Frontal cortex (tissue), 4 donors: ENCODE results near the gene PLCB3. TPM values are rescaled to one million over a fixed set of nuclear protein-coding genes. Genes with fewer than 3 reads are reported as not detected.

Experiments used
- DNase-seq, 2 donors: peaks; one replicate each; pipeline ENCODE4 v3.0.0; 2012; ENCODE audit warnings: low spot score in 2 of 2
- FAIRE-seq: peaks from 2 replicates; lab custom pipeline; 2012; peaks lifted over from hg19 to GRCh38; lab: Jason Lieb, UNC
- total RNA-seq: library from RNA; depleted of rRNA; stranded (reverse); fragments of >200 nt; gene quantifications from one replicate; pipeline ENCODE4 v1.2.3, GENCODE V29; 2014
- donor health status: control.
- donor health status: control.
- donor health status: control.

Gene PLCB3
- total RNA-seq, 1 donor from 2014 or later, result 4.9 TPM

GRCh38 chr11:64262271-64263002 is 11.1 kb downstream of the PLCB3 start:
- FAIRE-seq, result no peak

DNA sequence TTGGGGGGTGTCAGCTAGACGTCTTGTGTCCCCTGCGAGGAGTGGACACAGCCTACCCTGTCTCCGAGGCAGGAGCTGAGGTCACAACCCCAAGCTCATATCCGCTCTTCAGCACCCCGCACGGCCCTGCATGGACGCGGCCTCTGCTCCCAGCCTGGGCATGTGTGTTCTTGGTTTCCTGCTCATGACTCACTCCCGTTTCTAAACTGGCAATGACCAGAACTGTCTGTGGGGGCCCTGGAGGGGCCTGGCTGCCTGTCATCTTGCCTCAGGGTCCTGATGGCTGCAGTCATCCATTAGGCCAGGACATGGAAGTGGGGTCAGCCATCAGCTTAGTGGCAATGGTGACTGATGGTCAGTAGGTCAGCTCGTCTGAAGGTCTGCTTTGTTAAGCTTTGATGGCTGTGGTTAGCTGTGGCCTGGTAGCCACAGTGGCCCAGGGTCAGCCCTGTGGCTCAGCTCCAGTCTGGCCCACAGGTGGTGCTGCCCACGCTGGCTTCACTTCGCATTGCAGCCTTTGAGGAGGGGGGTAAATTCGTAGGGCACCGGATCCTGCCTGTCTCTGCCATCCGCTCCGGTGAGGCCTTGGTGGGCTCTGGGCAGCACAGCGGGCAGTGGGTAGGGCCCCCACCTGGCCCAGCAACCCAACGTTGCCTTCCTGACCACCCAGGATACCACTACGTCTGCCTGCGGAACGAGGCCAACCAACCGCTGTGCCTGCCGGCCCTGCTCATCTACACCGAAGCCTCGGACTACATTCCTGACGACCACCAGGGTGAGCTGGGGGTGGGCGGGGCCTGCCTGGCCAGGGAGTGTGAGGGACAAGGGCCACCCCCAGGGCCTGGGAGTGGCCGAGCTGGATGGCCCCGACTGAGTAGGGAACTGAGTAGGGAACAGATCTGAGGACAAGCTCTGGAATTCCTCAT is 12.0 kb downstream of the PLCB3 start:
- FAIRE-seq (no peak), DNase-seq (no peak)

More at GRCh38 chr11:64262271-64263002, 11.1 kb downstream of the PLCB3 start:
- DNase-seq, result no peak

- FAIRE-seq (no peak), DNase-seq (no peak)
Observed at GRCh38 chr11:64263947-64264317, 12.6 kb downstream of the PLCB3 start.

DNA sequence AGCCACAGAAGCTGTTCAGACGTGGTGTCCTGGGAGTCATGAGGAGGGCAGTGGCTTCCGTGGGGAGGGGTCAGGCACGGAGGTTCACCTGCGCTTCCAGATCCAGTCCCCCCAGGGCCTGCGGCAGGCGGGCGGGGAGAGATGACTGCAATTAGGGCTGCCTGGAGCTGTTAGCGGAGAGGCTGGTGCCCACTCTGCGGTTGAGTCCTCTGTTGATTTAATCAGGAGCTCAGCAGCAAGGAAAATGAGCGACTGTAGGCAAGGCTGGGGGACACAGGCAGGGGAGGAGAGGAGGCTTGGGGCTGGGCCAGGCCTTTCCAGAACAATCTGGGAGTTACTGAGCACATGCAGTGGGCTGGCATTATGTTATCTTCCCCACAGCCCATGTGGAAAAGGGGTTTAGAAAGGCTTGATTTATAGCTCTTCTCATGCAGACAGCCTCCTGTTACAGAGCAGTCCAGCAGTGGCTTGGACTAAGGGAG is 13.1 kb downstream of the PLCB3 start:
- FAIRE-seq (no peak), DNase-seq (no peak)

GRCh38 chr11:64265176-64266160 is 14.1 kb downstream of the PLCB3 start:
- FAIRE-seq (no peak), DNase-seq (no peak)

- FAIRE-seq (no peak), DNase-seq (no peak)
Observed at GRCh38 chr11:64266339-64266738, 15.0 kb downstream of the PLCB3 start.

DNA sequence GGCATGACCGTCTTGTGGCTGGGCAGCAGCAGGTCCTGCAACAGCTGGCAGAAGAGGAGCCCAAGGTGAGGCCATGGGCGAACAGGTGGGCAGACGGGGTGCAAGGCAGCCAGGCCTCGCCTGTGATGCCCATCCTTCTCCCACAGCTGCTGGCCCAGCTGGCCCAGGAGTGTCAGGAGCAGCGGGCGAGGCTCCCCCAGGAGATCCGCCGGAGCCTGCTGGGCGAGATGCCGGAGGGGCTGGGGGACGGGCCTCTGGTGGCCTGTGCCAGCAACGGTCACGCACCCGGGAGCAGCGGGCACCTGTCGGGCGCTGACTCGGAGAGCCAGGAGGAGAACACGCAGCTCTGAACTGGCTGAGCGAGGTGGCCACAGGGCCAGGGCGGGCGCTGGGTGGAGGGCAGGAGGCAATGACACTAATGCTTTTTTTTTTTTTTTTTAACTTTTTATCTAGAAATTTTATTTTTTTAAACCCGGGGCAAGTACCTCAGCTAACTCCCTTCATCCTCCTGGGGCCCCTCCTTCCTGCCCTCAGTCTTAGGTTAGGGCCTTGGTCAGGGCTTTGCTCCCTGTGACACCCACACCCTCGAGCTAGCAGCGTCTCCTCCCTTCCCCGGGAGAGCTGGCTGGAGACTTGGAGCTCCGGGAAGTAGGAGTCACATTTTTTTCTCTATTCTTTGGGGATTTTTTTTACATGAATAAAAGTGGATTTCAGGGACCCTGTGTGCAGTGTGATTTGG is 16.0 kb downstream of the PLCB3 start:
- FAIRE-seq, result no peak
- DNase-seq, result no peak

DNA sequence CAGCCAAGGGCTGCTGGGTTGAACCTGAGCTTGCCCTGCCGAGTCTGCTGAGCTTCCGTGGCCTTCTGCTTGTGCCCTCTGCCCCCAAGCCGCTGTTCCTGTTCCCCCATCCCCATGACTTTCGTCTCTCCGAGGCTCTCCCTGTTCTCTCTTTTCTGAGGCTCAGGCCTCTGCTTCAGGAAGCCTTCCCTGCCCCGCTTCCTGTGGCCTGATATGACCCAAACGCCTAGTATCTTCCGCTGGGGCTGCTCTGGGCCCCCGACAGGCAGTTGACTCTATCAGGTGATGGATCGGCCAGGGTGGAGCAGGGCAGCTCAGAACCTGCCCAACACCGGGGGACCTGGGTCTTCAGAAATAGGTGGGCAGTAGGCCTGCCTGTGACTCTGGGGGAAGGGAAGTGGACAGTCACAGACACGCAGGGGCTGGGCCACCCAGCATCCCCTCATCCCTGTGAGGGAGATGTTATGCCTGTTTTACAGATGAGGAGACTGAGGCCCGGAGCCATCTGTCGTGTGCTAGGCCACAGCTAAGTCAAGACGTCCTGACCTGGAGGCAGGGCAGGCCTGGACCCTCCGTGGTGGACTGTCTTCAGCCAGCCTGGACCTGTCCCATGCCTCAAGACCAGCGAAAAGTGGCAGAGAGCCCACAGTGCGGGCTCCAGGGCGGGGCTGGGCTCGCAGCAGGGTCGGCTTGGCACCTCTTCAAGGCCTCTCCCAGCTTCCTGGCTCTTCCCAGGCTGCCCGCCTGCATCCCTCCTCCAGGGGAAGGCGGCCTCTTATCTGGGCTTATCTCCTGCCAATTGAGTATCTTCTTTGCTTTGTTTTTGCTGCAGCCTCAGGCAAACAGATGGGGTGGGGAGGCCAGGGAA is 16.9 kb downstream of the PLCB3 start:
- no peak for DNase-seq

GRCh38 chr11:64268893-64269539 is 17.7 kb downstream of the PLCB3 start:
- FAIRE-seq (no peak), DNase-seq (no peak)

More for the DNA sequence above, 16.9 kb downstream of the PLCB3 start:
- FAIRE-seq, result no peak

DNA sequence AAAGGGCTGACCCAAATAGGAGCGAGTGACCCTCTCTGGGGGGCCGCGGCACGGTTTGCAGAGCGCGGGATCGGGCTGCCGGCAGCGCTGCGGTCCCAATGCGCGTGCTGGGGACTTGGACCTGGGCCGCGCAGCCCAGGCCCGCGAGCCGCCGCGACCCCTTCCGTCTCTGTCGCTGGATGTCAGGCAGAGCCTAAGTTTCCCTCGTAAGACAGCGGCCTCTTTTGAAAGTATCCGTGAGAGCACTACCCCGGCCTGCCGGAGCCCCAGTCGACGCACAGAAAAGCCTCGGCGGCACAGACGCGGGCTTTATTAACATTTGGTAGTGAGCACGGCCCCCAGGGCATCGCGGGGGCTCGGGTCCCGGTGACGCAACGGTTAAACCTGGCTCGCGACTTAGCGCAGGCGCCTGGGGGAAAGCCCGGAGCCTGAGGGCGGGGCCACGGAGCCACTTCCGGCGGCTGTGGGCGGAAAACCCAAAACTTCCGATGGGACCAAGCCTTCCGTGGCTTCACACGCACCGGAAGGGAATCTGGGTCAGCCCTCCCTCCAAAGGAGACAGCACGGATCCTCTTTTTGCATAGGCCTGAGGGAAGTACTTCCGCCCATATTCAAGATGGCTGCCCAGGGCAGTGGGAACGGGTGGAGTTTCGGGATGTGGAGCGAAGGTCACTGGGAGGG is 18.4 kb downstream of the PLCB3 start:
- FAIRE-seq (peak; percentile 55), DNase-seq (peak; percentile 91 to 94)

DNA sequence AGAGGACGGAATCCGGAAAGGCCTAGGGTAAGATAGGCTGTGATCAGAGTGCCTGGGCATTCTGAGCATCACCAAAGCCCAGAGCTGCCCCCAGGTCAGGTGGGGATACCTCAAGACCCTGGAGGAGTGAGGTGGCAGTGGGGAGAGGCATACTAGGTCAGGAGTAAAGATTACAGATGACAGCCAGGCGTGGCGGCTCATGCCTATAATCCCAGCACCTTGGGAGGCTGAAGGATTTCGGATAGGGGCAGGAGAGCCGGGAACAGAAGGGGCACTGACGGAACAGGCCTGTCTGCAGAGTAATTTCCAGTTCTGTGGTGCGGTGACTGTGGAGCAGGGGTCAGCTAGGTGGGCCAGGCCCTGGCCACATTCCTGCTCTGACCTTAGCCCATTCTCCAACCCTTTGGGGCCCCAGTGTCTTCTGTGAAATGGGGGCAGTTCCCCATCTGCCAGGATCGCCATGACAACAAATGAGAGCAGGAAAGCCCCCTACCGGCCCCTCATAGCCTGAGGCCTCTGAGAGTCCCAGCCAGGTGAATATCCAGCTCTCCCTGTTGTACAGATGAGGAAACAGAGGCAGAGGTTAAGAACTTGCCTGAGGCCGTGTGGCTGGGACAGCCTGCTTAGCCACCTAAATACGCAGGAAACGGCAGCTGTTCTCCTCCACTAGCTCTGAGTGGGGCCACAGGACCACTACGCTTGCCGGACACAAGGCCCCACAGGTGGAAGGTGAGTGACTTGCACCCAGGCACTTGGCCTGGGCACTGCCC is 23.9 kb downstream of the PLCB3 start:
- DNase-seq (no peak), FAIRE-seq (no peak)

DNA sequence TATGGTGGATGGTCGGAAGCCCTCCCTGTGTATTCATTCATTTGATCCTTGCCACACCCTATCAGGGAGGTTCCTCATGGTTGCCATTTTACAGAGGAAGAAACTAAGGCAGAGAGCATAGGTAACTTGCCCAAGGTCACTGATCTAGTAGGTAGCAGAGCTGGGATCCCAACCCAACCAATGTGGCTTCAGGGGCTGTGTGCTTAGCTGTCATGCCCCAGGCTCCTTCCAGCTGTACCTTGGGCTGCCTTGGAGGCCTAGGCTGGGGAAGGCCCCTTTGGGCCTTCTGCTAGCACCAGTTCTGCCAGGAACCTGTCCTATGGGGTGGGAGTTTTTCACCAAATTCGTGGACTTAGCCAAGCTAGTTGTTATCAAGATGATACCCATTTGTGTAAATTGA is 24.5 kb downstream of the PLCB3 start:
- FAIRE-seq (no peak), DNase-seq (no peak)

DNA sequence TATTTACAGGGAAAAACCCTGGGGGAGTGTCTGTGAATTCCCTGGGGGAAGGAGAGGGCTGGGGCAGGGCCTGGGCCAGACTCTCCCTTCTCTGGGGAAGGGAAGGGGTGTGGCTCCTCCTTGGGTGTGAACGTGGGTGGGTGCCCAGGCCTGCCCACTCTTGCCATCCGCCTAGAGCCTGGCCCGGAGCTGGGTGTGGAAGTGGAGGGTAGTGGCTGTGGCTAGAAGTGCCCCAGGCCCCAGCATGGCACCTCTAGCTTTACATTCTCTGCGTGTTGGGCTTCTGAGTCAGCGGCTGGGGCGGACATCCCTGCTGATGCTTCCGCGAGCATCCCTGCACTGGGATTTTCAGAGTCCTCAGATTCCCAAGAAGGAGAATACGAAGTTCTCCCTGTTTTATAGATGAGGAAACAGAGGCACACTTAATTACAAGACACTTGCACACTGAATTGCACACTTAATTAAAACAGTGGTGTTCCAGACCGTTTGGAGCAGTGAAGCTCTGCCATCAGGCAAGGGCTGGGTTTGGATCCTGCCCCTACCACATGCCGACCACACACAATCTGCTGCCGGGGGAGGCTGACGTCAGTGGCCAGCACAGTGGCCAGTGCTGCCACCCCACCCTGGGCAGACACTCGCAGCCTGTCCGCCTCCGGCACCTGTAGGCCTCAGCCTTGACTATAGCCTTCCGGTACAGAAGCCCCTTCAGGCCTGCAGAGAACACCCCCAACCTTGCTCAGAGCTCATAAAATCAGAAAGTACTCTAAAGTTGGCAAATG is 25.5 kb downstream of the PLCB3 start:
- FAIRE-seq (no peak), DNase-seq (no peak)

GRCh38 chr11:64278576-64279190 is 27.4 kb downstream of the PLCB3 start:
- no peak for FAIRE-seq

More at GRCh38 chr11:64278576-64279190, 27.4 kb downstream of the PLCB3 start:
- DNase-seq, result no peak
